D341Med (cell line): ENCODE data around the gene MSL1.

Source experiments
- DNase-seq: peaks from one replicate; pipeline ENCODE4 v3.0.0; 2012; ENCODE audit warnings: low spot score

The MSL1 gene, protein sequence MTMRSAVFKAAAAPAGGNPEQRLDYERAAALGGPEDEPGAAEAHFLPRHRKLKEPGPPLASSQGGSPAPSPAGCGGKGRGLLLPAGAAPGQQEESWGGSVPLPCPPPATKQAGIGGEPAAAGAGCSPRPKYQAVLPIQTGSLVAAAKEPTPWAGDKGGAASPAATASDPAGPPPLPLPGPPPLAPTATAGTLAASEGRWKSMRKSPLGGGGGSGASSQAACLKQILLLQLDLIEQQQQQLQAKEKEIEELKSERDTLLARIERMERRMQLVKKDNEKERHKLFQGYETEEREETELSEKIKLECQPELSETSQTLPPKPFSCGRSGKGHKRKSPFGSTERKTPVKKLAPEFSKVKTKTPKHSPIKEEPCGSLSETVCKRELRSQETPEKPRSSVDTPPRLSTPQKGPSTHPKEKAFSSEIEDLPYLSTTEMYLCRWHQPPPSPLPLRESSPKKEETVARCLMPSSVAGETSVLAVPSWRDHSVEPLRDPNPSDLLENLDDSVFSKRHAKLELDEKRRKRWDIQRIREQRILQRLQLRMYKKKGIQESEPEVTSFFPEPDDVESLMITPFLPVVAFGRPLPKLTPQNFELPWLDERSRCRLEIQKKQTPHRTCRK

DNA sequence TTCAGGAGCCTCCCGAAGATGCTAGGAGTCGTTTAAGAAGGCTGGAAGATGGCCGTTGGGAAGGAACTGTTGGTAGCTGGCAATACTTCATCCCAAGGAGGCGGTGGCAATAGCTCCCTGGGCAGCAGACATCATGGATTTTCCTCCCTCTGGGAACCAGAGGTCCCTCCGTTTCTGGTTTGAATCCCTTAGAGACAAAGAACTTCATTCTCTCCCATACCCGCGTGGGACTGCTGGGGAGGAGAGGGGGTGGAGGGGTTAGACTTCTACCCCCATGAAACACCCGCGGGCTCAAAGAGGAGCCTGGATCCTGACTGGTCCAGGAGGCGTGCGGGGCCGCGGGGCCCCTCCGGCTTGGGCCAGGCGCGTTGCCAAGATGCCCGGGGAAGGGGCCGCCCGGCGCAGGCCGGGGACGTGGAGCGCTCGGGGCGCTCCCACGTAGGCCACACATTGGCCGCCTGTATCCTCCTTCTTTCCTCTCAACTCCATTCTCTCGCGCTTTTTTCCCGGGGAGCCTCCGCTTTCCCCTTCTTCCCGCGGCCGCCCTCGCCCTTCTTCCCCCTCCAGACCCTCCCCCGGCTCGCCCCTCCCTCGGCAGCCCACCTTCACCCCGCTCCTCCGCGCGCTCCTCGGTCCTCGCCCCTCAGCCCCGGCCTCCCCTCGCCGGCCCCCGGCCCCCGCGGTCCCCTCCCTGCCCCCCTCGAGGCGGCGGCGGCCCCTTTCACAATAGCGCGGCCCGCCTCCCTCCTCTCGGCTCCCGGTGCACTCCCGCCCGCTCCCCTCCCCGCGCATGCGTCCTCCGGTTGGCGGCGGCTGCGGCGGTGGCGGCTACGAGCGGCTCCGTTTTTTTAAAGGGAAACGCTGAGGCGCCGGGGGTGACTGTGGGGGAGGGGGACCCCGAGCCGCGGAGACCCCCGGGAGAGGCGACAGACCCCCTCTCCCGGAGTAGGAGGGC is at the start of gene MSL1:
Gene MSL1 (plus strand): TSS at position 791 of the 955 bp plus-strand sequence. CDS start 642 bp downstream, outside the sequence.
- DNase-seq, result peak; percentile 98

DNA sequence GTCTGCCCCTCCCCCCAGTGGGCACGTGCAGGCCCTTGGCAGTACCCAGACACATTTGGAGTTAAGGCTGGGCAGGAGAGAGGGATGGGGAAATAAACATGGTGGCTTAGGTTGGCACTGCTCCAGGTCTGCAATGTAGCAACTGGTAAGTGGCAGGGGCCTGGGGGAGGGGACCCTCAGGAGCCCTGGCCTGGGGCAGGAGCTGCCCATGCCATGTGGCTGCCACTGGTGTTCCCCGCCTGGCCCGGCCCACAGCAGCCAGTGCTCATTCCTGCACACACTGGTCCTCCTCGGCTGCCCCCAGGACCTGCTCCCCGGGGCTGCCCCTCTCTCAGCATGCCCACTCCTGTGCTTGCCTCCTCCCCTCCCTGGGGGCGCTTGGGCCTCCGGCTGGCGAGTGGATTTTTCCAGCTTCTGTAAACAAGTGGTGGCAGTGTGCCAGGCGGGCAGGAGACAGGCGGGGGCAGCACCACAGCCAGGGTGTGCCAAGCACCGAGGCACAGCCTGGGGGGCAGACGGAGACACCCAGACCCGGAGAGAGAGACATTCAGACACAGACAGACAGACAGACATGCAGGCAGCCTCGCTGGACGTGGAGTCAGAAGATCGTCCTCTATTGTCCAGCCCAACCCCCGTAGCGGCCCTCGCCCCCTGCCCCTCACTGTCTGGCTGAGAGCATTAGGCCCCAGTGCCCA is 49.6 kb upstream of the MSL1 start:
- DNase-seq, result peak; percentile 83

DNA sequence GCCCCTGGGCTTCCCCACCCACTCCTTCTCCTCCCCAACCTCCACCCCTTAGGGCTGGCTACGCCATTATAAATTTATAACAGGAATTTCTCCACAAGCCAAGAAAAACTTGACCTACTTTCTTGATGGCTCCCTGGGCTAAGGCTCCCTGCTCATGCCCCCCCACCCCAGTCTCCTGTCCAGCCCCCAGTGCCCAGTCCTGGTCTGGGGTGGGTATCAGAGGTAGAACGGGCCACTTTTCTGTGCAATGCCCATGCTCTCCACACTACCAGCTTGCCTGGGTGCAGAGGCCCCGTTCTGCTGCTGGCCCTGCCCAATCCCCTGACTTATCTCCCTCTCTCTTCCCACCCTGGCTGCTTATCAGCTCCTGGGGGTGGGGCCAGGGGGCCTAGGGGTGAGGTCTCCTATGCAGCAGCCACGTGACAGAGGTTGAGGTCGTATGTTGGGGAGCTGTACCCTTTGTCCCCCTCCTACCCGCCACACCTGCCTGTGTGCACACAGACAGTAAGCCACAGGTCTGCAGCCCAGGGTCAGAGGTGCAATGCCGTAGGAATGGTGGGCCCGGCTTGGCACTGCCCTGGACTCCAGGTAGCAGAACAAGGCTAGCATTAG is 48.9 kb upstream of the MSL1 start:
- DNase-seq, result peak; percentile 68

DNA sequence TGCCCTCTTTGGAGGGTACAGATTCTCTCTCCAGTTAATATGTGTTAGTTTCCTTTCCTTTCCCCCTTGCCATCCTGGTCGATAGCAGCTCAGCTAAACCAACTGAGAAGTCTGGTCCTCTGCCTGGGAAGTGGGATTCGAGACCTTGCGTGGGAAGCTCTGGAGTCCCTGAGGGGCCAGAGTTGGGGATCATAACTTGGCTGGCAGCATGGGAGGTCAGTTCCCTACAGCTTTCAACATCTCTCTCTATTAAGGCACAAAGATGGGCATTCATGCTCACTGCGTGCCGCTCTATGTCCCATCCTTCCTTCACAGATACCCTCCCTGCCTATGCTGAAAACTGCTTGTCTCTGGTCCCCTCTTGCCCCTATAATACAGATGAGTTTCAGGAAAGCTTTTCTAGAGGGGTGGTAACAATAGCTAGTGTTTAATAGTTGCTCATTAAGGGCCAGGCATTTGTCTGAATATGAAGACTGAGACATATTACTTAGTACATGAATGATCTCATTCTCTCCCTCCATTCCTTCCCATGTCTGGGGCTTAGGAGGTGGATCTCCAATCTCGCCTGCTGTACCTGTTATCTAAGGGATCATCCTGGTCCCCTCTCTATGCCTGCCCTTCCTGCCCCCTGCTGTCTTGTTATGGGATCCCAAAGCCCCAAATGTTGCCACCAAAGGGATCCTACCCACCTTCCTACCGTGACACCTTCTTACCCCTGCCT is 48.2 kb upstream of the MSL1 start:
- DNase-seq, result no peak

DNA sequence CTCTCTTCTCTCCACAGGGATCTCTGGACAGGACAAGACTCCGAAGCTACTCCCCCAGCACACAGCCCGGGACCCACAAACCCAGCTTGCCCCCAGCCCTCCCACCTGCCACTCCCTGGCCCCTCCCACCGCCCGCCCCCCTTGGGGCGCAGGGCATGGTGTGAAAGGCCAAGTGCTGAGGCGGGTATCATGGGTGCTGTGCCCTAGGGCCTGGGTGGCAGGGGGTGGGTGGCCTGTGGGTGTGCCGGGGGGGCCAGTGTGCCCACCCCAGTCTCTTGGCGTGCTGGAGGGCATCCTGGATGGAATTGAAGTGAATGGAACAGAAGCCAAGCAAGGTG is 47.6 kb upstream of the MSL1 start:
- DNase-seq, result no peak

DNA sequence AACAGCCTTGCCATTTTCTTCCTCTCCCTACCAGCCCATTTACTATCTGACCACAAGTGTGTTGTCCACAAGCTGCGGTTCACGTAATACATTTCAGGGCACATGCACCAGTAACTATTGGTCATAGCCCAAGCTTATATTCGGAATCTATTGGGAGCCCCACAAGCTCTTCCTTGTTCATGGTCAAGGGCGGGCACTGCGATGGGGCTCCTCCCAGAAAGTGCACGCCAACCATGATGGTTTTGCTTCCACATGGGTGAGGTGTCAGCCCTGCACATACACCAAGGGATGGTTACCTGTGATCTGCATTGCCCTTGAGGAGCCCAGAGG is 46.9 kb upstream of the MSL1 start:
- DNase-seq, result no peak

DNA sequence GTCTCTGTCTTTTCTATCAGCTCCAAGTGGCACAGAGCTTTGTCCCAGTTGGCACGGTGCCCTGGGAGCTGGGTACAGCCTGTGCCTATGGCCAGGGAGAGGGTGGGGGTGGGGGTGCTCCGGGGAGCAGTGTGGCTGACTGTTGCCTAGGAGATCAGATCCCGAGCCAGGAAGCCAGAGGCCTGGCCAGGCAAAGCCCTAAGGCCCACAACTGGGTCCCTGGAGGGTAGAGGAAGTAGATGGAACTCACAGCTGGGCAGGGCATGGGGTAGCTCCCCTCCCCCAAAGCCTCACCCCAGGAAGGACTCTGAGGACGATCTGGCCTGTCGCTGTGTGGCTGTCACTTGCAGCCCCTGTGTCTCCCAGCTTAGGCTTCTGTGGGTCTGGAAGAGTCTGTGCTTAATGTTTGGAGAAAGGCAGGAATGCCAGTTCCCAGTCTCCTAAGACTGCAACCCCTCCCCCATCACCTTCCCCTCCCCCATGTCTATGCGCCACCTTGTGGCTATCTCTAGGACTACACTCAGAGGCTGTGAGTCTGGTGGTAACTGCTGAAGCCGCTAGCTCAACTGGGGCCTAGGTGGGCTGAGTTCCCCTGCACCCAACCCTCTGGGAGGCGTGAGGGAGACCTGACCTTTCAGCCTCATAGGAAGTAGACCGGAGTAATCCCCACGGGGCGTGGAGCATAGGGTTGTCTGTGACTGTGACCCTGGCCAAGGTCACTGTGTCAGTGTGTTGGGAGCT is 46.4 kb upstream of the MSL1 start:
- DNase-seq, result peak; percentile 85

DNA sequence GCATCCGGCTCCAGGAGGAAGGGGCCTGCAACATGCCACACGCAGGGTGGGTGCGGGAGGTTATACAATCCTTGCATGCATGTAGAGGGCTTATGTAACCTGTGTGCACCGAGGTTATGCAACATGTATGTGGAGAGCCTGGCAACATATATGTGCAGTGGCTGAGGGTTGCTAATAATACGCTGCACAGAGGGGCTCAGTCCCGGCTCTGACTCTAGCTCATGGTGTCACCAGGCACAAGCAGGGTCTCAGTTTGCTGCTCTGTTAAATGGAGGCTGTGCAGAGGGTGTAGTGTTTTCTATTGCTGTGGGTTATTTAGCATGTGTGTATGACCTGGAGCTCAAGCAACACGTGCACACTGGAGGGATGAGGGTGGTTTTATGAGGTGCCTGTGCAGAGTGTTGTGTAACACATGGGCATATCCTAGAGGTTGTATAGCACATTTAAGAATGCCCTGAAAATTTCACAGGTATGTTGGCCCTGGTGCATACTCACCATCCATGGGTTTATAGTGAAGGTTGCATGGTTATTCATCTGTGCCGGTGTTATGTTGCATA is 45.8 kb upstream of the MSL1 start:
- no peak for DNase-seq

DNA sequence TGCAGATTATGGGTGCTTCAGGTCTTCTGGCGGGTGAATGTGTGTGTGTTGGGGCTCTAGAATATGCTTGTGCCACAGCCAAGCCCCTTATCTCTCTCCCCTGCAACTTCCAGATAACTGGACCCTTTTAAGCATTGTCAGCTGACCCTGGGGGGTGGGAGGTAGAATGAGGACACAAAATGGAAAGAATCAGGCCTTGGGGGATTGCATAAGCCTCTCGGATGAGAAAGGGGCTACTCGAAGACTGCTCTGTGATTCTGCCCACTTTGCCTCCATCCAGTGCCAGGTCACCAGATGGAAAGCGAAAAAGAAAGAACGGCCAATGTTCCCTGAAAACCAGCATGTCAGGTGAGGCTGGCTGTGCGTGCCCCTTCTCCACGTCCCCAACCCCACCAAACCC is 45.2 kb upstream of the MSL1 start:
- DNase-seq, result no peak

DNA sequence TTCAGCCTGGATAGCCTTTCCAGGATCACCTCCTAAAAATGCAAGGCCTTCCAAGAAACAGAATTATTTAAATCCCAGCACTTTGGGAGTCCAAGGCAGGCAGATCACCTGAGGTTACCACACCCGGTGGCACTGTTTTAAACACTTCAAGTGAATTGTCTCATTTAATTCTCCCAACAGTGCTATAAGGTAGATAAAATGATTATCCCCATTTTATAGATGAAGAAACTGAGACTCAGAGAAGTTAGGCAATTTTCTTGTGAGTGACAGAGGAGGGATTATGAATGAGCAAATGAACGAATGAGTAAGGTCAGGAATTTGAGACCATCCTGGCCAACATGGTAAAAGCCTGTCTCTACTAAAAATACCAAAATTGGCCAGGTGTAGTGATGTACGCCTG is 42.2 kb upstream of the MSL1 start:
- no peak for DNase-seq

DNA sequence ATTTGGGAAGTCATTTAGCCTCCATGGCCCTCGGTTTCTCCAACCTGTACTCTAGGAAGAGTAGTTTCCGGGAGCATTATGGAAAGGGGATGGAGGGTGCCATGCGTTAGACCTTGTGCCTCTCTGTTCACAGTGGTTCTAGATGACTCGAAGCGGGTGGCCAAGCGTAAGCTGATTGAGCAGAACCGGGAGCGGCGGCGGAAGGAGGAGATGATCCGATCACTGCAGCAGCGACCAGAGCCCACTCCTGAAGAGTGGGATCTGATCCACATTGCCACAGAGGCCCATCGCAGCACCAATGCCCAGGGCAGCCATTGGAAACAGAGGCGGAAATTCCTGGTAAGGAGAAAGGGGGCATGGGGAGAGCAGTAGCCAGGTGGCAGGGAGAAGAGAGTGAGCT is 37.3 kb upstream of the MSL1 start:
- DNase-seq, result no peak

DNA sequence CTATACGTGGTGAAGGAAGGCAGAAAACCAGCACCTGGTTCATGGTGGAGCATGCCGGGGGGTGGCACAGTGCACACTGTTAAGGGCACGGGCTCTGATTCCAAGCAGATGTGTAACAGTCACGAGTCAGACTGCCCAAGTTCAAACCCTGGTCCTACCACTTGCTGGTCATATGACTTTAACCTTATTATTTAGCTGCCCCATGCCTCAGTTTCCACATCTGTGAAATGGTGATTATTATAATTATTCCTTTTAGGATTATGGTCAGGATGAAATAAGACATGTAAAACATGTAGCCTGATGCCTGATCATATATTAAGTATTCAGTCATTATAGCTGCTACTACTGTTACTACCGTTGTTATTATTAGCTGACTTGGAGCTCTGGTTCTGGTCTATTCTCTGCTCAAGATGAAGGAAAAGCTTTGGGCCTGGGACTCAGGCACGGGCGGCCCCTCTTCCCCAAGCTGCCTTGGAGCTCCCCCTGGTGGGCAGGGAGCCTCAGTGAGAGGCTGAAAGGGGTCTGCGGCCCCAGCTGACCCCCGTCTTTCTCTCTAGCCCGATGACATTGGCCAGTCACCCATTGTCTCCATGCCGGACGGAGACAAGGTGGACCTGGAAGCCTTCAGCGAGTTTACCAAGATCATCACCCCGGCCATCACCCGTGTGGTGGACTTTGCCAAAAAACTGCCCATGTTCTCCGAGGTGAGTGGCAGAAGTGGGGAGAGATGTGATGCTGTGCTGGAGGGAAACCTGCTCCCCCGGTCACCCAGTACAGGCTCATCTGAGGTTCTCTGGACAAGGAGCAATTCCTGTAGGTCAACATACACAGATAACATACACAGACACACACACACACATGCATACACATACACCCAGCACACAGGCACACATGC is 35.4 kb upstream of the MSL1 start:
- DNase-seq, result peak; percentile 96

DNA sequence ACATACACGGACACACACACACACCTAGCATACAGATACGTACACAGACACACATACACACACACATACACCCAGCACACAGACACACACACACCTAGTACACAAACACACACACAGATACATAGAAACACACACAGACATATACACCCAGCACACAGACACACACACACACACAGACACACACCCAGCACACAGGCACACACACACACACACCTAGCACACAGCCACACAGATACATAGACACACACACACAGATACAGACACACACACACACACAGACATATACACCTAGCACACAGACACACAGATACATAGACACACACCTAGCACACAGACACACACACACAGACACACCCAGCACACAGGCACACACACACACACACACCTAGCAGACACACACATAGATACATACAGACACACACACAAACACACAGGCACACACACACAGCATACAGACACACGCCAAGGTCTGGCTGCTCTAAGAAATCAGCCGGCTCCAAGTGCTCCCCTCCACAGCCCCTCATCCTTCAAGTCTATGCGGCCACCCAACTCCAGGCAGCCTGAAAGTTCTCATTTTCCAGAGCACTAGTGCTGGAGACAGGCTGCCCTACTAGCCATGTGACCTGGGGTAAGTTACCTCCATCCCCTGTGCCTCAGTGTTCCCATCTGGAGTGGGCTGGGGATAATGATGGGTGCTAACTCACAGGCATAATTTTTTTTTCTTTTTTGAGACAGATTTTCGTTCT is 34.5 kb upstream of the MSL1 start:
- no peak for DNase-seq

DNA sequence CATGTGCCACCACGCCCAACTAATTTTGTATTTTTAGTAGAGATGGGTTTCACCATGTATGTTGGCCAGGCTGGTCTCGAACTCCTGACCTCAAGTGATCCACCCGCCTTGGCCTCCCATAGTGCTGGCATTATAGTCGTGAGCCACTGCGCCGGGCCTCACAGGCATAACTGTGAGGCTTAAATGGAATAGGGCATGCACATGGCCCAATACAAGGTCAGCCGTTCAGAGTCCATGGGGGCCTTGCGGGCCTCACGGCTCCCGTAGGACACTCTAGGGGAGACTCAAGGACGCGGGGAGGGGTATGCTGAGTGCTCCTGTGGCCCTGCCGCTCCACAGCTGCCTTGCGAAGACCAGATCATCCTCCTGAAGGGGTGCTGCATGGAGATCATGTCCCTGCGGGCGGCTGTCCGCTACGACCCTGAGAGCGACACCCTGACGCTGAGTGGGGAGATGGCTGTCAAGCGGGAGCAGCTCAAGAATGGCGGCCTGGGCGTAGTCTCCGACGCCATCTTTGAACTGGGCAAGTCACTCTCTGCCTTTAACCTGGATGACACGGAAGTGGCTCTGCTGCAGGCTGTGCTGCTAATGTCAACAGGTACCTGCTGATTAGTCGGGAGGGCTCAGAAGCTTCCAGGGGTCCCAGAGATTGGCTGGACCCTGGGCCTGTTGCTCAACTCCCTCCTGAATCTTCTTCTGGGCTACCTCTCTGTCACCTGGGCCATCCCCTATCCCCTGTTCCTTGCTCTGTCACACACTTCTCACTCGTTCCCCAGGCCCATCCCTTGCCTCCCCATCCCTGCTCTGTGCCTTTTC is 33.7 kb upstream of the MSL1 start:
- no peak for DNase-seq

DNA sequence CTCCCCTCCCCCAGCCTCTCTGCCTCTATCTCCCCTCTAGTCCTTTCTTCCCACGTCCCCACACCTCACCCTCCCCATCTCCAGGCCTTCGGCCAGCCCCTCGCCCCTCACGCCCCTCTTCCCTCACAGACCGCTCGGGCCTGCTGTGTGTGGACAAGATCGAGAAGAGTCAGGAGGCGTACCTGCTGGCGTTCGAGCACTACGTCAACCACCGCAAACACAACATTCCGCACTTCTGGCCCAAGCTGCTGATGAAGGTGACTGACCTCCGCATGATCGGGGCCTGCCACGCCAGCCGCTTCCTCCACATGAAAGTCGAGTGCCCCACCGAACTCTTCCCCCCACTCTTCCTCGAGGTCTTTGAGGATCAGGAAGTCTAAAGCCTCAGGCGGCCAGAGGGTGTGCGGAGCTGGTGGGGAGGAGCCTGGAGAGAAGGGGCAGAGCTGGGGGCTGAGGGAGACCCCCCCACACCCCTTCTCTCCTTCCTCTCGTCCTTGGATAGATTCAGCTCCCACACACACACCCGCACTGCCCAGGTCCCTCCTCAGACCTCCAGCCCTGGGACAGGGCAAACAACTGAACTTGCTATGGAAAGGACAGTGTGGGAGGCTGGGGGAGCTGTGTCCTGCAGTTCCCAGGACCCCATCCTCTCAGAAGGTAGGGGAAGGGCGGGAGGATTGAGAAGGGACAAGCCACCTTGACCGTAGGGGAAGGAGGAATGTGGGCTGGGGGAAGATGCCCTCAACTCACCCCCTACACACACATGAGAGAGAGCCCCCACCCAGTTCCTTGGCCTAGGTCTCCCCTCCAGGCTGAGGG is 32.5 kb upstream of the MSL1 start:
- DNase-seq, result no peak
